ENCODE data around the gene NGFR. TPM values are rescaled to one million over a fixed set of nuclear protein-coding genes. Genes with fewer than 3 reads are reported as not detected.
A peak's percentile ranks its signal among the peaks of the same experiment; 100 is the strongest.

The NGFR gene
- total RNA-seq, 1 experiment from 2014 or later: 1.6 TPM

GRCh38 chr17:49514071-49514721, 19.1 kb downstream of the NGFR start:
- ChIA-PET POLR2A (no interaction called here), CTCF (interaction anchor here (0.5 to 0.6 kb wide), 2 partner anchors 148 to 1579 kb away, joined by 3 to 4 read pairs; no protein-coding TSS in a partner anchor)
- H3K4me1 ChIP-seq (ENCODE audit: control insufficient read depth, insufficient read depth, low read length): peaks cover 16% of the 10 kb centered on the region
- no peak for TF ChIP-seq TCF7L2 (IDR thresholded peaks at IDR 0.05; ENCODE audit: low read depth, low read length)
- TF ChIP-seq CTCF (IDR thresholded peaks at IDR 0.05): no peak
- TF ChIP-seq REST (IDR thresholded peaks at IDR 0.05; ENCODE audit: insufficient read depth in 1 of 2, low read depth in 2 of 2, low read length in 1 of 2): no peak
- TF ChIP-seq SIN3A (IDR thresholded peaks at IDR 0.05; ENCODE audit: borderline replicate concordance, insufficient read depth, low read depth, low read length): no peak
- no peak for TF ChIP-seq POLR2AphosphoS5 (IDR thresholded peaks at IDR 0.05; ENCODE audit: low read depth, low read length)
- no TSS peak for BruUV-seq (replicated peaks)
- intact Hi-C loops (cut with micrococcal nuclease; ENCODE audit: unreplicated experiment) (no loop called here), in situ Hi-C loops (cut with HindIII; ENCODE audit: low pct_unique_long_range_greater_than_20kb, low sequenced_read_pairs) (no loop called here)
- H3K27ac ChIP-seq (ENCODE audit: low read length): no peak overlapping the region
- H3K9me3 ChIP-seq (ENCODE audit: control insufficient read depth, insufficient read depth, low read depth, low read length): no peaks in the 10 kb centered on the region
- ATAC-seq (peak; percentile 39; the same call in 1 of the 2 replicates), DNase-seq (ENCODE audit: low read depth, low spot score) (no peak)
- no peaks in the 10 kb centered on the region for H3K36me3 ChIP-seq (ENCODE audit: control insufficient read depth, insufficient read depth, low read length)
- H3K27me3 ChIP-seq (ENCODE audit: control insufficient read depth, insufficient read depth, low read length): no peaks in the 10 kb centered on the region
- H3K4me3 ChIP-seq (ENCODE audit: low read depth in 2 of 2, low read length in 2 of 2): no peak overlapping the region

- BruUV-seq (replicated peaks): no TSS peak
- in situ Hi-C loops (cut with HindIII; ENCODE audit: low pct_unique_long_range_greater_than_20kb, low sequenced_read_pairs): no loop called here
- POLR2A ChIA-PET: interaction anchor here (0.6 kb wide), 2 partner anchors 19 to 232 kb away, joined by 3 to 9 read pairs; no protein-coding TSS in a partner anchor
- peaks cover 15% of the 10 kb centered on the region for H3K4me1 ChIP-seq (ENCODE audit: control insufficient read depth, insufficient read depth, low read length)
- H3K27ac ChIP-seq (ENCODE audit: low read length): peak overlapping the region; percentile 76
- H3K36me3 ChIP-seq (ENCODE audit: control insufficient read depth, insufficient read depth, low read length): no peaks in the 10 kb centered on the region
- no peaks in the 10 kb centered on the region for H3K27me3 ChIP-seq (ENCODE audit: control insufficient read depth, insufficient read depth, low read length)
- no peak overlapping the region for H3K4me3 ChIP-seq (ENCODE audit: low read depth in 2 of 2, low read length in 2 of 2)
- intact Hi-C loops (cut with micrococcal nuclease; ENCODE audit: unreplicated experiment): no loop called here
- ATAC-seq: peak; percentile 90
- TF ChIP-seq POLR2AphosphoS5 (IDR thresholded peaks at IDR 0.05; ENCODE audit: low read depth, low read length) (no peak), SIN3A (IDR thresholded peaks at IDR 0.05; ENCODE audit: borderline replicate concordance, insufficient read depth, low read depth, low read length) (no peak), TCF7L2 (IDR thresholded peaks at IDR 0.05; ENCODE audit: low read depth, low read length) (no peak), REST (IDR thresholded peaks at IDR 0.05; ENCODE audit: insufficient read depth in 1 of 2, low read depth in 2 of 2, low read length in 1 of 2) (no peak), CTCF (IDR thresholded peaks at IDR 0.05) (no peak)
- CTCF ChIA-PET: interaction anchor here (0.6 to 0.9 kb wide), 2 partner anchors 19 to 41 kb away, joined by 3 read pairs; no protein-coding TSS in a partner anchor
- DNase-seq (ENCODE audit: low read depth, low spot score): no peak
- H3K9me3 ChIP-seq (ENCODE audit: control insufficient read depth, insufficient read depth, low read depth, low read length): no peaks in the 10 kb centered on the region
These were observed 20.2 kb downstream of the NGFR start for GRCh38 chr17:49515196-49515770.
